DND-41 (cell line): ENCODE data around the gene AOPEP.

ENCODE experiments used
- ATAC-seq: fragments of 200-7000 bp; cut with Tn5 transposase; 3 replicates; pipeline ENCODE4 v1.9.1; 2021; ENCODE audit warnings: low read depth; ENCODE audit not compliant: insufficient read depth
- DNase-seq: peaks from one replicate; pipeline ENCODE4 v3.0.0-alpha.2; 2020
- H2AFZ ChIP-seq: 2 replicates; pipeline ENCODE4 v1.6.0; 2012; ENCODE audit warnings: low read depth, low read length
- H3K27ac ChIP-seq: 2 replicates; pipeline ENCODE4 v1.5.1; 2012; ENCODE audit warnings: low read length, inconsistent platforms
- H3K27me3 ChIP-seq: fragments of 200-600 bp; sonication (generic); 2 replicates; pipeline ENCODE4 v1.6.0; 2012; ENCODE audit warnings: low read length, mild to moderate bottlenecking, inconsistent platforms; ENCODE audit not compliant: insufficient read depth, poor library complexity
- H3K36me3 ChIP-seq: 2 replicates; pipeline ENCODE4 v1.5.1; 2012; ENCODE audit warnings: low read length, inconsistent platforms; ENCODE audit not compliant: insufficient read depth
- H3K4me1 ChIP-seq: 2 replicates; pipeline ENCODE4 v1.5.1; 2012; ENCODE audit warnings: mild to moderate bottlenecking, low read length; ENCODE audit not compliant: insufficient read depth
- H3K4me2 ChIP-seq: 2 replicates; pipeline ENCODE4 v1.6.0; 2012; ENCODE audit warnings: mild to moderate bottlenecking, moderate library complexity, low read length, inconsistent platforms; ENCODE audit not compliant: insufficient read depth
- H3K4me3 ChIP-seq, 2 experiments: fragments of 200-600 bp in 1 of 2; shearing (Covaris generic) in 1 of 2; 2 replicates each; pipeline ENCODE4 v1.5.1; 2012 to 2016; ENCODE audit warnings: inconsistent platforms in 2 of 2, low read length in 2 of 2, mild to moderate bottlenecking in 2 of 2, low read depth in 1 of 2, moderate library complexity in 1 of 2
- H3K79me2 ChIP-seq: 2 replicates; pipeline ENCODE4 v1.6.0; 2012; ENCODE audit warnings: low read length, inconsistent platforms; ENCODE audit not compliant: insufficient read depth
- H3K9ac ChIP-seq: 2 replicates; pipeline ENCODE4 v1.6.0; 2012; ENCODE audit warnings: low read depth, mild to moderate bottlenecking, inconsistent platforms, low read length, moderate library complexity
- H3K9me3 ChIP-seq: 2 replicates; pipeline ENCODE4 v1.5.1; 2012; ENCODE audit warnings: low read length, moderate library complexity, mild to moderate bottlenecking, inconsistent platforms; ENCODE audit not compliant: insufficient read depth, severe bottlenecking
- H4K20me1 ChIP-seq: 2 replicates; pipeline ENCODE4 v1.6.0; 2012; ENCODE audit warnings: low read length; ENCODE audit not compliant: insufficient read depth
- EZH2 ChIP-seq: IDR thresholded peaks from 3 replicates; pipeline ENCODE4 v1.6.1; 2012; ENCODE audit warnings: borderline replicate concordance, low read depth, mild to moderate bottlenecking, moderate library complexity, low read length, inconsistent platforms; ENCODE audit not compliant: severe bottlenecking
- TF ChIP-seq, protein P1 (sequence below): IDR thresholded peaks from 2 replicates; pipeline ENCODE4 v1.5.1; 2012; ENCODE audit warnings: borderline replicate concordance, low read length, moderate library complexity, mild to moderate bottlenecking; ENCODE audit not compliant: poor library complexity, severe bottlenecking; ENCODE audit errors: extremely low read depth

Gene AOPEP

DNA sequence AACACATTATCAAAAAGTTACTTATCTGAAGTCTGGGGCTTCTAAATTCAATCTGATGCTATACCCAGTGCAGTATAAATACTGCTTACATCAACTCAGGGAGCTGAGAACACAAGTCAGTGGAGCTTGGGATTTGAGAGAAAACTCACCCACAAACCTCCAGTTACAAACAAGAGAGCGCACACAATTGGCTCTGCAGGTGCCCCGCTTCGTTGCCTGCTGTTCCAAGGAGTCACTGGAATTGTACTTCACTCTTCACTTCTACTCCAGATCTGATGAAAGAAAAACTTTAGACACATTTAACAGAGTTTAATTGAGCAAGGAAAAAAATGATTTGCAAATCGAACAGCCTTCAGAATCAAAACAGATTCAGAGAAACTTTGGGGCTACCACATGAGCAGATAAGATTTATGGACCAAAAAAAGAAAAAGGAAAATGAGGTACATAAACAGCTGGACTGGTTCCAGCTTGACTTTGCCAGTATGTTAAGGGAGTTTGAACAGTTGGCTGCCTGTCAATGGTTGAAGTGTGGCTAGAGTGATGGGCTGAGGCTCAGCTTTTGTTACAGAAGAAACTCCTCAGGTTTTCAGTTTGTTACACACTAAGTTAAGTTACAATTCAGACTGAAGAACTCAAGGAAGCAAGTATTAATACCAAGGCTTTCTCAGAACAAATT, 156.6 kb downstream of the AOPEP start:
- Histone ChIP-seq H2AFZ (no peak overlapping the region), H3K27ac (no peak overlapping the region), H3K36me3 (no peaks in the 10 kb centered on the region), H3K4me1 (no peaks in the 10 kb centered on the region), H3K4me2 (no peak overlapping the region), H3K79me2 (no peaks in the 10 kb centered on the region), H3K27me3 (no peaks in the 10 kb centered on the region), H3K4me3 (no peak overlapping the region), H3K9ac (no peak overlapping the region), H4K20me1 (no peaks in the 10 kb centered on the region), H3K9me3 (no peaks in the 10 kb centered on the region)
- TF ChIP-seq EZH2 = no peak
- TF ChIP-seq, protein P1, sequence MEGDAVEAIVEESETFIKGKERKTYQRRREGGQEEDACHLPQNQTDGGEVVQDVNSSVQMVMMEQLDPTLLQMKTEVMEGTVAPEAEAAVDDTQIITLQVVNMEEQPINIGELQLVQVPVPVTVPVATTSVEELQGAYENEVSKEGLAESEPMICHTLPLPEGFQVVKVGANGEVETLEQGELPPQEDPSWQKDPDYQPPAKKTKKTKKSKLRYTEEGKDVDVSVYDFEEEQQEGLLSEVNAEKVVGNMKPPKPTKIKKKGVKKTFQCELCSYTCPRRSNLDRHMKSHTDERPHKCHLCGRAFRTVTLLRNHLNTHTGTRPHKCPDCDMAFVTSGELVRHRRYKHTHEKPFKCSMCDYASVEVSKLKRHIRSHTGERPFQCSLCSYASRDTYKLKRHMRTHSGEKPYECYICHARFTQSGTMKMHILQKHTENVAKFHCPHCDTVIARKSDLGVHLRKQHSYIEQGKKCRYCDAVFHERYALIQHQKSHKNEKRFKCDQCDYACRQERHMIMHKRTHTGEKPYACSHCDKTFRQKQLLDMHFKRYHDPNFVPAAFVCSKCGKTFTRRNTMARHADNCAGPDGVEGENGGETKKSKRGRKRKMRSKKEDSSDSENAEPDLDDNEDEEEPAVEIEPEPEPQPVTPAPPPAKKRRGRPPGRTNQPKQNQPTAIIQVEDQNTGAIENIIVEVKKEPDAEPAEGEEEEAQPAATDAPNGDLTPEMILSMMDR = no peak
- DNase-seq = no peak
- ATAC-seq = no peak

DNA sequence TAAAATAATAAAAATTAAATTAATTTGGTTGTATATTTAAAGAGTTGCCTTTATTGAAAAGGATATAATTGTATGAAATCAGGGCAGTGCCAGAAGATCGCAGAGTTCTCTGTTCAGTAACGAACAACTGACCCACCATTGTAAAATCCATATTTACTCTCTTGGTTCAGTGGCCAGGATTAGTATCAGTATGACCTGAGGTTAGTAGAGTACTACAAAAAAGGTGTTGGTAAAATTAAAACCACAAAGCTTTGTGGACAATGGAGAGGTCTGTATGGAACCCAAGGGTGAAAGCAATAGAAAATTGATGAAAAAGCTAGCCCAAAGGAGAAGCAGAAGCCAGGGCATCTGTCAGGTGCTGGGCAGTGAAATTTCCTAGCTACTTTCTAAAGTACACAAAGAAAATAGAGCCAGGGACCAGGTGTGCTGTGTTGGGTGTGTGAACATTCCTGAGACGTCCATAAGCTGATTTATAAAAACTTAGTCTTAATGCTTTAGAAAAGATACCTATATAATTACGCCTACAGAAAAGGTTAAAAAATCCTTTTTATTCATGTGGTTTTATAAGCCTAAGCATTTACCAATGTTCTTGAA, 159.5 kb downstream of the AOPEP start:
- Histone ChIP-seq H3K27ac (no peak overlapping the region), H2AFZ (no peak overlapping the region), H3K4me2 (no peak overlapping the region), H3K4me1 (no peaks in the 10 kb centered on the region), H3K36me3 (no peaks in the 10 kb centered on the region), H3K27me3 (no peaks in the 10 kb centered on the region), H3K79me2 (no peaks in the 10 kb centered on the region), H3K9me3 (peaks cover 4% of the 10 kb centered on the region), H3K9ac (no peak overlapping the region), H3K4me3 (no peak overlapping the region), H4K20me1 (no peaks in the 10 kb centered on the region)
- no peak for DNase-seq
- TF ChIP-seq, protein P1 = no peak
- TF ChIP-seq EZH2 = no peak
- no peak for ATAC-seq

DNA sequence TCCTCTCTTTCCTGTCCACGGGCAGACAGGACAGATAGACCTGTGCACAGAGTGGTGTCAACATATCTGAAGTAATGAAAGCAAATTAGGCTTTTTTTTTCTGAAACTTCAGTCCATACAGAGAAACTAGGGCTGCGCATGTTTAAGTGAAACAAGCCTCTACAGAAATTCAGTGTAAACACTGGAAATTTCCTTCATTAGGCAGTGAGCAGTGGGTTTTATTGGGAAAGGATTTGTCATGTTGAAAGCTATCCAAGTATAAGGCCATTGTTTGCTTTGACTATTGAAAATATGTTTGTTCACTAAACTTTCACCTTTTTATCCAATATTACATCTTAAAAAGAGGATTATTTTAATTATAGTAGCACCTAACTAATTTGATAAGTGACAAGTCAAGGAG, 161.2 kb downstream of the AOPEP start:
- H3K36me3 ChIP-seq = no peaks in the 10 kb centered on the region
- no peak overlapping the region for H2AFZ ChIP-seq
- no peaks in the 10 kb centered on the region for H3K4me1 ChIP-seq
- H3K79me2 ChIP-seq = no peaks in the 10 kb centered on the region
- no peak overlapping the region for H3K4me2 ChIP-seq
- ATAC-seq = no peak
- H3K4me3 ChIP-seq = no peak overlapping the region
- TF ChIP-seq EZH2 = no peak
- TF ChIP-seq, protein P1 = no peak
- DNase-seq = no peak
- H3K27me3 ChIP-seq = no peaks in the 10 kb centered on the region
- H3K27ac ChIP-seq = no peak overlapping the region
- H3K9me3 ChIP-seq = peaks cover 9% of the 10 kb centered on the region
- no peak overlapping the region for H3K9ac ChIP-seq
- no peaks in the 10 kb centered on the region for H4K20me1 ChIP-seq
